K562 (cell line): Measurements from ENCODE around the gene CECR2. TPM values are rescaled to one million over a fixed set of nuclear protein-coding genes. Genes with fewer than 3 reads are reported as not detected.

Experiments
- ATAC-seq: fragments of 200-7000 bp; cut with Tn5 transposase; 3 replicates; pipeline ENCODE4 v1.9.1; 2020; ENCODE audit warnings: moderate library complexity
- BruUV-seq: library from RNA; stranded (reverse); fragments of 400-500 nt; replicated peaks from 2 replicates; lab custom pipeline; 2021; lab: Mats Ljungman, UMichigan
- CTCF ChIA-PET: fragments of 300-600 bp; formaldehyde crosslinking; extraction: SDS; loops from one replicate; lab custom pipeline; 2021; ENCODE audit warnings: low intra/inter-chr PET ratio; lab: Yijun Ruan, JAX
- POLR2A ChIA-PET: fragments of 300-600, 350-650 bp; sonication (Branson Sonifier 250); formaldehyde crosslinking; extraction: SDS; loops from one replicate; lab custom pipeline; 2021; ENCODE audit warnings: antibody characterized with exemption, inconsistent platforms; lab: Yijun Ruan, JAX
- DNase-seq, 4 experiments: peaks; one replicate each; pipeline versions ENCODE4 v3.0.0 to v3.0.0-alpha.2; 2011 to 2018; ENCODE audit warnings: low spot score in 3 of 4, mixed read lengths in 3 of 4; ENCODE audit errors: extremely low read depth in 1 of 4
- FAIRE-seq: peaks from 2 replicates; lab custom pipeline; 2011; peaks lifted over from hg19 to GRCh38; lab: Jason Lieb, UNC
- H2AFZ ChIP-seq: 2 replicates; pipeline ENCODE4 v1.6.0; 2011; ENCODE audit warnings: low read depth, low read length, control low read depth, inconsistent platforms
- H3K27ac ChIP-seq: fragments of 200-600 bp; 3 replicates; pipeline ENCODE4 v1.8.0; 2011; ENCODE audit warnings: low read depth, mild to moderate bottlenecking, control low read depth, inconsistent platforms, low read length, moderate library complexity, mixed read lengths; ENCODE audit errors: extremely low read depth
- H3K27me3 ChIP-seq, 2 experiments: fragments of 300-600 bp in 1 of 2; 2 replicates in 1 of 2; 3 replicates in 1 of 2; pipeline versions ENCODE4 v1.6.0 to v1.8.0; 2011; ENCODE audit warnings: inconsistent platforms in 2 of 2, low read length in 2 of 2, mild to moderate bottlenecking in 1 of 2, mixed read lengths in 1 of 2, moderate library complexity in 1 of 2; ENCODE audit not compliant: control insufficient read depth in 2 of 2, insufficient read depth in 2 of 2
- H3K36me3 ChIP-seq: fragments of 300-600 bp; 3 replicates; pipeline ENCODE4 v1.8.0; 2011; ENCODE audit warnings: mild to moderate bottlenecking, low read length, inconsistent platforms; ENCODE audit not compliant: control insufficient read depth, insufficient read depth
- H3K4me1 ChIP-seq, 2 experiments: fragments of 200-600 bp in 1 of 2; replicated peaks in 1 of 2; 2 replicates in 1 of 2; 3 replicates in 1 of 2; pipeline versions ENCODE4 v1.5.1 to v1.8.0; 2011; ENCODE audit warnings: inconsistent platforms in 2 of 2, low read length in 2 of 2, mild to moderate bottlenecking in 1 of 2, mixed read lengths in 1 of 2, moderate library complexity in 1 of 2; ENCODE audit not compliant: control insufficient read depth in 2 of 2, insufficient read depth in 2 of 2
- H3K4me2 ChIP-seq: 2 replicates; pipeline ENCODE4 v1.6.1; 2011; ENCODE audit warnings: low read length, control low read depth, inconsistent platforms, mixed read lengths; ENCODE audit not compliant: insufficient read depth
- H3K4me3 ChIP-seq: fragments of 200-600 bp; sonication (generic), shearing (Covaris generic); 2 replicates; pipeline ENCODE4 v1.5.1; 2016; ENCODE audit warnings: control low read depth, inconsistent platforms
- H3K79me2 ChIP-seq: fragments of 200-600 bp; 3 replicates; pipeline ENCODE4 v1.8.0; 2011; ENCODE audit warnings: low read length, inconsistent platforms; ENCODE audit not compliant: control insufficient read depth, insufficient read depth
- H3K9ac ChIP-seq, 2 experiments: 2 replicates each; pipeline versions ENCODE4 v1.6.0 to v1.6.1; 2011; ENCODE audit warnings: low read depth in 2 of 2, low read length in 2 of 2, control low read depth in 1 of 2, inconsistent platforms in 1 of 2, mild to moderate bottlenecking in 1 of 2, mixed read lengths in 1 of 2; ENCODE audit not compliant: insufficient read depth in 1 of 2
- H3K9me1 ChIP-seq: one replicate; pipeline ENCODE4 v1.6.0; 2011; ENCODE audit warnings: inconsistent platforms, mild to moderate bottlenecking, low read length, moderate library complexity; ENCODE audit not compliant: control insufficient read depth, insufficient read depth
- H3K9me3 ChIP-seq: replicated peaks from 2 replicates; pipeline ENCODE4 v1.5.1; 2011; ENCODE audit warnings: low read depth, low read length, inconsistent platforms; ENCODE audit not compliant: control insufficient read depth, insufficient read depth
- H4K20me1 ChIP-seq: replicated peaks from 2 replicates; pipeline ENCODE4 v1.6.1; 2011; ENCODE audit warnings: low read length, inconsistent platforms, mixed read lengths; ENCODE audit not compliant: control insufficient read depth, insufficient read depth
- CREB3 ChIP-seq: fragments of 450-650 bp; conservative IDR thresholded peaks from 2 replicates; pipeline ENCODE4 v1.6.1; 2016; ENCODE audit warnings: missing genetic modification characterization, low read depth, mild to moderate bottlenecking, missing compliant biosample characterization, moderate library complexity
- FOS ChIP-seq: IDR thresholded peaks from 3 replicates; pipeline ENCODE4 v1.6.1; 2011; ENCODE audit not compliant: insufficient read length; ENCODE audit errors: extremely low read depth
- GMEB1 ChIP-seq: fragments of 250-450 bp; sonication (Bioruptor Pico); IDR thresholded peaks from 2 replicates; pipeline ENCODE4 v1.4.0; 2020; ENCODE audit warnings: mild to moderate bottlenecking
- GTF3C2 ChIP-seq: IDR thresholded peaks from 3 replicates; pipeline ENCODE4 v1.6.1; 2011; ENCODE audit warnings: borderline replicate concordance, mild to moderate bottlenecking, moderate library complexity; ENCODE audit not compliant: insufficient read length; ENCODE audit errors: extremely low read depth
- HDAC3 ChIP-seq: fragments of 450-650 bp; IDR thresholded peaks from 2 replicates; pipeline ENCODE4 v1.6.1; 2018; ENCODE audit warnings: borderline replicate concordance, mild to moderate bottlenecking, moderate library complexity; ENCODE audit not compliant: partially characterized antibody
- NCOA2 ChIP-seq, 2 experiments: fragments of 450-650 bp; IDR thresholded peaks; 2 replicates each; pipeline ENCODE4 v1.6.1; 2018; ENCODE audit warnings: mild to moderate bottlenecking in 2 of 2, moderate library complexity in 1 of 2; ENCODE audit not compliant: partially characterized antibody in 2 of 2
- OTX1 ChIP-seq: fragments of 450-650 bp; formaldehyde crosslinking; IDR thresholded peaks from 2 replicates; pipeline ENCODE4 v1.4.0; 2022; ENCODE audit warnings: mild to moderate bottlenecking
- PHB ChIP-seq: fragments of 250-450 bp; sonication (Bioruptor Pico); IDR thresholded peaks from 2 replicates; pipeline ENCODE4 v1.5.0; 2021
- PREB ChIP-seq: sonication (generic); formaldehyde crosslinking; IDR thresholded peaks from 2 replicates; pipeline ENCODE4 v1.8.1; 2023; ENCODE audit warnings: mild to moderate bottlenecking, missing genetic modification reagents
- SMAD2 ChIP-seq: fragments of 150-350 bp; IDR thresholded peaks from 2 replicates; pipeline ENCODE4 v1.6.1; 2014; ENCODE audit warnings: low read depth, mild to moderate bottlenecking, low read length
- ZFPM2 ChIP-seq: fragments of 250-450 bp; sonication (Bioruptor Pico); IDR thresholded peaks from 2 replicates; pipeline ENCODE4 v1.5.1; 2022; ENCODE audit warnings: mild to moderate bottlenecking
- ZNF583 ChIP-seq: fragments of 250-450 bp; sonication (Bioruptor Pico); IDR thresholded peaks from 2 replicates; pipeline ENCODE4 v1.4.0; 2020
- WGBS: fragments of 100-300 bp; shearing (Covaris generic); methylation state at CpG from one replicate; pipeline ENCODE4 v1.1.6; 2016; ENCODE audit warnings: low coverage, mixed read lengths; ENCODE audit not compliant: insufficient coverage; ENCODE audit errors: missing lambda C conversion rate; 5-methylcytosine and 5-hydroxymethylcytosine counted together
- in situ Hi-C: fragments of 300-500 bp; cut with MboI; formaldehyde crosslinking; loops from 4 replicates; pipeline ENCODE4 v1.15.0; 2018; ENCODE audit warnings: inconsistent platforms, mixed read lengths
- intact Hi-C: fragments of 100-400 bp; cut with micrococcal nuclease; formaldehyde crosslinking; loops from 2 replicates; pipeline ENCODE4 v1.14.2; 2022
- polyA plus RNA-seq, 8 experiments: library from polyadenylated mRNA; depleted of rRNA in 4 of 8; stranded (reverse) in 5 of 8; unstranded in 3 of 8; fragments of >200 nt; fragmentation: Nextera tagmentation in 2 of 8; fragmentation: Illumina TruSeq in 1 of 8; extraction: Ambion mirVana in 2 of 8; extraction: Trizol in 1 of 8; gene quantifications; 2 replicates each; pipeline versions ENCODE4 v1.2.1 to v1.2.3, GENCODE V29; 2011 to 2014; ENCODE audit warnings: inconsistent platforms in 1 of 8, missing spikeins in 1 of 8
- total RNA-seq, 7 experiments: library from RNA; depleted of rRNA in 6 of 7; stranded (reverse); fragments of >200 nt in 6 of 7; fragmentation: Illumina TruSeq in 2 of 7; extraction: Trizol in 2 of 7; gene quantifications; 2 replicates each; pipeline versions ENCODE4 v1.2.1 to v1.2.3, GENCODE V29; 2011 to 2021; ENCODE audit warnings: low replicate concordance in 1 of 7

The CECR2 gene
- total and polyA plus RNA-seq, 9 of the 15 experiments (the other 6 are each of a cell fraction or from before 2014, with no cell fraction given), result 0.01 to 1.00 (median 0.27) TPM

GRCh38 chr22:17407643-17408042 lies 38.4 kb downstream of the CECR2 start (continued):
- TF ChIP-seq FOS (no peak), OTX1 (CRISPR knock-in tag) (no peak), GTF3C2 (no peak)

- in situ Hi-C loops (no loop called here), intact Hi-C loops (no loop called here)
- H3K9ac ChIP-seq, result no peak overlapping the region
- FAIRE-seq, result no peak
- H3K9me1 ChIP-seq, result no peaks in the 10 kb centered on the region
- no peaks in the 10 kb centered on the region for H4K20me1 ChIP-seq
- H3K27ac ChIP-seq, result no peak overlapping the region
- peaks cover 6 to 13% of the 10 kb centered on the region in 2 experiments for H3K27me3 ChIP-seq
- no peaks in the 10 kb centered on the region for H3K9me3 ChIP-seq
- POLR2A ChIA-PET, result no interaction called here
- CTCF ChIA-PET, result no interaction called here
- no peak overlapping the region for H3K4me2 ChIP-seq
- ATAC-seq, result no peak
- no peak for DNase-seq
- no peak overlapping the region for H2AFZ ChIP-seq
- BruUV-seq, result no TSS peak
- no peaks in the 10 kb centered on the region for H3K79me2 ChIP-seq
- H3K4me1 ChIP-seq, result no peaks in the 10 kb centered on the region
- no peaks in the 10 kb centered on the region for H3K36me3 ChIP-seq
- 5% methylated on average over 4 of the region's 4 CpGs for WGBS
- H3K4me3 ChIP-seq, result no peak overlapping the region
- TF ChIP-seq ZFPM2 (CRISPR knock-in tag), result no peak
- no peak for TF ChIP-seq PHB (CRISPR knock-in tag)
- no peak for TF ChIP-seq ZNF583
- no peak for TF ChIP-seq GMEB1 (CRISPR knock-in tag)
- TF ChIP-seq PREB (CRISPR knock-in tag), result no peak
- TF ChIP-seq NCOA2 (IDR thresholded peaks at IDR 0.05; ENCODE audit: partially characterized antibody in 2 of 2), result no peak
- no peak for TF ChIP-seq CREB3 (tag)
- no peak for TF ChIP-seq HDAC3
- no peak for TF ChIP-seq SMAD2
These were observed 41.3 kb downstream of the CECR2 start for GRCh38 chr22:17410576-17410975.
